ENCODE data around the gene FNDC5.

FNDC5 gene

GRCh38 chr1:32863881-32864245 lies 6.8 kb downstream of the FNDC5 start:
- no peak for DNase-seq

GRCh38 chr1:32863218-32863880 lies 7.4 kb downstream of the FNDC5 start:
- DNase-seq = no peak

- no peak for DNase-seq
Observed at GRCh38 chr1:32861904-32862695, 8.6 kb downstream of the FNDC5 start.

- no peak for DNase-seq
Observed at GRCh38 chr1:32860566-32860965, 10.1 kb downstream of the FNDC5 start.

GRCh38 chr1:32859915-32860314 lies 10.8 kb downstream of the FNDC5 start:
- no peak for DNase-seq

- no peak for DNase-seq
Observed at GRCh38 chr1:32858791-32859190, 11.9 kb downstream of the FNDC5 start.

GRCh38 chr1:32858136-32858535 lies 12.6 kb downstream of the FNDC5 start:
- DNase-seq = no peak

- DNase-seq = no peak
Observed at GRCh38 chr1:32855861-32856617, 14.7 kb downstream of the FNDC5 start.

GRCh38 chr1:32848354-32849063 lies 22.2 kb downstream of the FNDC5 start:
- no peak for DNase-seq

- DNase-seq = no peak
Observed at GRCh38 chr1:32831878-32832277, 38.8 kb downstream of the FNDC5 start.

- no peak for DNase-seq
Observed at GRCh38 chr1:32830092-32830852, 40.4 kb downstream of the FNDC5 start.

- DNase-seq = peak in 1 of 2 donors; percentile 4
Observed at GRCh38 chr1:32828341-32828740, 42.4 kb downstream of the FNDC5 start.

- no peak for DNase-seq
Observed at GRCh38 chr1:32825181-32825580, 45.5 kb downstream of the FNDC5 start.

- peak in 1 of 2 donors; percentile 49 for DNase-seq
Observed at GRCh38 chr1:32818804-32819541, 51.7 kb downstream of the FNDC5 start.

- DNase-seq = peak; percentile 3 to 34
Observed at GRCh38 chr1:32817815-32818786, 52.6 kb downstream of the FNDC5 start.

GRCh38 chr1:32817159-32817814 lies 53.4 kb downstream of the FNDC5 start, which contains the start of the genes S100PBP and YARS1:
Gene S100PBP, plus strand, starts transcription at chr1:32817653. Its CDS starts 8,447 bp downstream, at chr1:32826100.
Gene YARS1, minus strand, starts transcription at chr1:32817358. Its CDS starts 114 bp downstream, at chr1:32817244.
- peak; percentile 98 to 99 for DNase-seq

GRCh38 chr1:32816676-32817158 lies 54.0 kb downstream of the FNDC5 start:
- no peak for DNase-seq

GRCh38 chr1:32813941-32814739 lies 56.6 kb downstream of the FNDC5 start:
- DNase-seq = no peak
